Neural cell (in vitro differentiated cells): ENCODE measurements around the gene FTCD. TPM values are rescaled to one million over a fixed set of nuclear protein-coding genes. Genes with fewer than 3 reads are reported as not detected.

Source experiments
- H2AFZ ChIP-seq: fragments of 200-600, 300-800 bp; sonication (generic), shearing (Covaris generic); 2 replicates; pipeline ENCODE4 v1.6.0; 2014; ENCODE audit warnings: low read depth, mild to moderate bottlenecking, antibody characterized with exemption, low read length, moderate library complexity
- H3F3A ChIP-seq: fragments of 200-600 bp; shearing (Covaris generic); 2 replicates; pipeline ENCODE4 v1.6.1; 2016; ENCODE audit warnings: mild to moderate bottlenecking, moderate library complexity, mixed read lengths, antibody characterized with exemption, low read length; ENCODE audit not compliant: insufficient read depth, poor library complexity, severe bottlenecking
- H3K27ac ChIP-seq: fragments of 200-600, 300-800 bp; sonication (generic), shearing (Covaris generic); 2 replicates; pipeline ENCODE4 v1.5.1; 2014; ENCODE audit warnings: mild to moderate bottlenecking, low read length, moderate library complexity
- H3K27me3 ChIP-seq: fragments of 300-800, 200-600 bp; sonication (generic), shearing (Covaris generic); 2 replicates; pipeline ENCODE4 v1.6.0; 2014; ENCODE audit warnings: mild to moderate bottlenecking, low read depth, low read length, moderate library complexity; ENCODE audit not compliant: insufficient read depth
- H3K36me3 ChIP-seq: fragments of 300-800, 200-600 bp; sonication (generic), shearing (Covaris generic); 2 replicates; pipeline ENCODE4 v1.5.1; 2014; ENCODE audit warnings: mild to moderate bottlenecking, antibody characterized with exemption, low read length, moderate library complexity; ENCODE audit not compliant: insufficient read depth
- H3K4me2 ChIP-seq: fragments of 300-800, 200-600 bp; sonication (generic), shearing (Covaris generic); 2 replicates; pipeline ENCODE4 v1.6.0; 2014; ENCODE audit warnings: mild to moderate bottlenecking, low read length
- H3K4me3 ChIP-seq: fragments of 300-800, 200-600 bp; sonication (generic), shearing (Covaris generic); 2 replicates; pipeline ENCODE4 v1.5.1; 2014; ENCODE audit warnings: mild to moderate bottlenecking, low read length, moderate library complexity
- H3K79me2 ChIP-seq: fragments of 200-600 bp; shearing (Covaris generic); replicated peaks from 2 replicates; pipeline ENCODE4 v1.6.0; 2014; ENCODE audit warnings: mild to moderate bottlenecking, low read length, moderate library complexity; ENCODE audit not compliant: insufficient read depth
- H3K9ac ChIP-seq: fragments of 300-800, 200-600 bp; sonication (generic), shearing (Covaris generic); 2 replicates; pipeline ENCODE4 v1.6.1; 2016; ENCODE audit warnings: mild to moderate bottlenecking, low read length, mixed read lengths
- H3K9me2 ChIP-seq: fragments of 200-600 bp; shearing (Covaris generic); 2 replicates; pipeline ENCODE4 v1.6.1; 2016; ENCODE audit warnings: mild to moderate bottlenecking, low read length, mixed read lengths; ENCODE audit not compliant: insufficient read depth
- H3K9me3 ChIP-seq: fragments of 200-600, 300-800 bp; sonication (generic), shearing (Covaris generic); 2 replicates; pipeline ENCODE4 v1.6.1; 2016; ENCODE audit warnings: mild to moderate bottlenecking, mixed run types, low read length, moderate library complexity, mixed read lengths
- H4K20me1 ChIP-seq: fragments of 200-600 bp; shearing (Covaris generic); 2 replicates; pipeline ENCODE4 v1.6.1; 2016; ENCODE audit warnings: mild to moderate bottlenecking, mixed run types; ENCODE audit not compliant: insufficient read depth
- EZH2 ChIP-seq: fragments of 200-600, 300-800 bp; shearing (Covaris generic), sonication (generic); IDR thresholded peaks from 2 replicates; pipeline ENCODE4 v1.6.1; 2014; ENCODE audit warnings: antibody characterized with exemption, low read length, borderline replicate concordance, mild to moderate bottlenecking; ENCODE audit not compliant: insufficient read depth, poor library complexity, severe bottlenecking
- MXI1 ChIP-seq: fragments of 450-650 bp; conservative IDR thresholded peaks from 2 replicates; pipeline ENCODE4 v1.6.1; 2014; ENCODE audit warnings: antibody characterized with exemption, mild to moderate bottlenecking; ENCODE audit not compliant: poor library complexity, severe bottlenecking
- POLR2AphosphoS5 ChIP-seq: IDR thresholded peaks from 2 replicates; pipeline ENCODE4 v1.6.1; 2012
- RAD21 ChIP-seq: fragments of 450-650 bp; conservative IDR thresholded peaks from 2 replicates; pipeline ENCODE4 v1.6.1; 2014; ENCODE audit warnings: antibody characterized with exemption, mild to moderate bottlenecking, moderate library complexity
- SMC3 ChIP-seq: fragments of 450-650 bp; conservative IDR thresholded peaks from 2 replicates; pipeline ENCODE4 v1.6.1; 2014; ENCODE audit warnings: antibody characterized with exemption, mild to moderate bottlenecking, moderate library complexity; ENCODE audit not compliant: poor library complexity
- TAF1 ChIP-seq: IDR thresholded peaks from 2 replicates; pipeline ENCODE4 v1.6.1; 2012; ENCODE audit warnings: low read depth
- polyA plus RNA-seq: library from polyadenylated mRNA; depleted of rRNA; stranded (reverse); fragments of >200 nt; gene quantifications from 2 replicates; pipeline ENCODE4 v1.2.3, GENCODE V29; 2014
- TF ChIP-seq, protein P1 (sequence below): IDR thresholded peaks from 2 replicates; pipeline ENCODE4 v1.6.1; 2012; ENCODE audit warnings: borderline replicate concordance
- TF ChIP-seq, protein P2 (sequence below): fragments of 450-650 bp; IDR thresholded peaks from 2 replicates; pipeline ENCODE4 v1.5.1; 2014; ENCODE audit warnings: antibody characterized with exemption, mild to moderate bottlenecking, moderate library complexity; ENCODE audit not compliant: poor library complexity, severe bottlenecking

Gene FTCD
- polyA plus RNA-seq, 1 donor from 2014 or later, result 2.0 TPM

DNA sequence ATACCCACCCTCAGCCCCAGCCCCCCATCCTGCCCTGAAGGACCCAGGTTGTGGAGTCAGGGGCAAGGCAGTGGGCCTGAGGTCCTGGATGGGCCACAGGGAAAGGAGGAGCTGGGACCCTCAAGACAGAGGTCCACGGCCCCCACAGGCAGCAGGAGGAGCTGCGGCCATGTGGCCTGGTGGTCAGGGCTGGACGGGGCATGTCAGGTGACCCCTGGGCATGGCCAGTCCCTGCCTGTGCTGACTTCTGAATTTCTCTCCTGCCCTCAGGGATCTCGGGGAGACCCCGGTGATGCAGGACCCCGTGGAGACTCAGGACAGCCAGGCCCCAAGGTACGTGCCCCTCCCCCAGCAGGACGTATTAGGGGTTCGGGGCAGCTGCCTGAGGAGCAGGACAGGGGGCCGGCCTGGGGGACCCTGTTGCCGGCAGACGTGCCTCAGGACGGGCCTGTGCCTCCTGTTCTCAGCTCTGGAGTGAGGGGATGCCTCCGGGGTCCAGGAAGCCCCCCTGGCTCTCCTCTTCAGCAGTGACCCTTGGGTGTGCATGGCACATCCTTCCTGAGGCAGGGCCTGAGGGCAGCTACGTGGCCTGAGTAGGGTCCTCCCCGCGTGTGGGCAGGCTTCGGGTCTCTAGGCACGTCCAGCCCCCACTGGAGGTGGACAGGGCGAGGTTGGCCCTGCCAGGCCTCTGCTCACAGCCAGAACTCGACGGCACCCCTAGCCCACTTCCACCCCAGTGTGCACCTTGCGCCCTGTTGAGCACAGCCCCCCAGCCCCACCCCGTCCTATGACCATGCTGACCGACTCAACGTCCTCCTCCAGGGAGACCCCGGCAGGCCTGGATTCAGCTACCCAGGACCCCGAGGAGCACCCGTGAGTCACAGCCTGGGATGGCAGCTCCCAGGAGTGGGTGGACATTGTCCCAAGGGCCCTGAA, 33.8 kb downstream of the FTCD start:
- no peaks in the 10 kb centered on the region for H4K20me1 ChIP-seq
- H3K27ac ChIP-seq, result no peak overlapping the region
- H3K9me3 ChIP-seq, result no peaks in the 10 kb centered on the region
- no peaks in the 10 kb centered on the region for H3K36me3 ChIP-seq
- H3K79me2 ChIP-seq, result no peaks in the 10 kb centered on the region
- TF ChIP-seq MXI1, result no peak
- no peaks in the 10 kb centered on the region for H3F3A ChIP-seq
- no peak overlapping the region for H3K4me3 ChIP-seq
- H2AFZ ChIP-seq, result no peak overlapping the region
- no peaks in the 10 kb centered on the region for H3K9me2 ChIP-seq
- H3K9ac ChIP-seq, result no peak overlapping the region
- no peaks in the 10 kb centered on the region for H3K27me3 ChIP-seq
- H3K4me2 ChIP-seq, result no peak overlapping the region

DNA sequence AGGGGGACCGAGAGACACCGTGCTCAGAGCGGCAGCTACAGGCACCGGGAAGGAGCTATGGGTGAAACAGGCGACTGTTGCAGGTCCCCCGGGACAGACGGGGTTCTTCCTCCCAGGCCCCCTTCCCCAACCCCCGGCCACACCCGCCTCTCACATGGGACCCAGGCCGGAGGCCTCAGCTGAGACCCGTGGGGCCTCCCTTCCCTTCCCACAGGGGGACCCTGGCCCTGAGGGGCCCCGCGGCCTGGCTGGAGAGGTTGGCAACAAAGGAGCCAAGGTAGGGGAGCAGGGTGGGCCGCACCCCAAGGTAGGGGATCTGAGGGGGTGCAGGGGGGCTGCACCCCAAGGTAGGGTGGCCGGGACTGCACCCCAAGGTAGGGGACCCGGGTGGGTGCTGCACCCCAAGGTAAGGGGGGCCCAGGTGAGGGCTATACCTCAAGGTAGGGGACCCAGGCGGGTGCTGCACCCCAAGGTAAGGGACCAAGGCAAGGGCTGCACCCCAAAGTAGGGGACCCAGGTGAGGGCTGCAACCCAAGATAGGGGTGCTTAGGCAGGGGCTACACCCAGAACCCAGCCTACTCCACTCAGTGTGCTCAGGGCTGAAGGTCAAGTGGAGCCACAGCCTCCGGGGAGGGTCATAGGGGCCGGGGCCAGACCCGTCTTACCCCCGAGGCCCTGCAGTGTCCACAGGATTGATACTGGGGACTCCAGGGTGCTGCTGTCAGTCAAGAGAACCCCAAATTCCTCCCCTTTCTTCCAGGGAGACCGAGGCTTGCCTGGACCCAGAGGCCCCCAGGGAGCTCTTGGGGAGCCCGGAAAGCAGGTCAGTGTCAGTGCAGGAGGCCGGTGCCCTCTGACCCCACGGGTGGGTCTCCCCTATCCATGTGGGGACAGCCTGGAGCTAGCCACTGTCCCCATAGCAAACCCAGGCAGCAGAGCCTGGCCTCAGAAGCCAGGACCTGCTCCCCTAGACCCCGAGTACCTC, 34.8 kb downstream of the FTCD start:
- Histone ChIP-seq H3K9ac (no peak overlapping the region), H3K36me3 (no peaks in the 10 kb centered on the region), H3K4me2 (no peak overlapping the region), H2AFZ (no peak overlapping the region), H3K79me2 (no peaks in the 10 kb centered on the region), H4K20me1 (no peaks in the 10 kb centered on the region), H3F3A (no peaks in the 10 kb centered on the region), H3K27ac (no peak overlapping the region), H3K9me2 (no peaks in the 10 kb centered on the region), H3K9me3 (no peaks in the 10 kb centered on the region), H3K4me3 (no peak overlapping the region), H3K27me3 (no peaks in the 10 kb centered on the region)
- no peak for TF ChIP-seq RAD21
- no peak for TF ChIP-seq POLR2AphosphoS5
- no peak for TF ChIP-seq SMC3
- TF ChIP-seq TAF1, result no peak
- TF ChIP-seq, protein P1, sequence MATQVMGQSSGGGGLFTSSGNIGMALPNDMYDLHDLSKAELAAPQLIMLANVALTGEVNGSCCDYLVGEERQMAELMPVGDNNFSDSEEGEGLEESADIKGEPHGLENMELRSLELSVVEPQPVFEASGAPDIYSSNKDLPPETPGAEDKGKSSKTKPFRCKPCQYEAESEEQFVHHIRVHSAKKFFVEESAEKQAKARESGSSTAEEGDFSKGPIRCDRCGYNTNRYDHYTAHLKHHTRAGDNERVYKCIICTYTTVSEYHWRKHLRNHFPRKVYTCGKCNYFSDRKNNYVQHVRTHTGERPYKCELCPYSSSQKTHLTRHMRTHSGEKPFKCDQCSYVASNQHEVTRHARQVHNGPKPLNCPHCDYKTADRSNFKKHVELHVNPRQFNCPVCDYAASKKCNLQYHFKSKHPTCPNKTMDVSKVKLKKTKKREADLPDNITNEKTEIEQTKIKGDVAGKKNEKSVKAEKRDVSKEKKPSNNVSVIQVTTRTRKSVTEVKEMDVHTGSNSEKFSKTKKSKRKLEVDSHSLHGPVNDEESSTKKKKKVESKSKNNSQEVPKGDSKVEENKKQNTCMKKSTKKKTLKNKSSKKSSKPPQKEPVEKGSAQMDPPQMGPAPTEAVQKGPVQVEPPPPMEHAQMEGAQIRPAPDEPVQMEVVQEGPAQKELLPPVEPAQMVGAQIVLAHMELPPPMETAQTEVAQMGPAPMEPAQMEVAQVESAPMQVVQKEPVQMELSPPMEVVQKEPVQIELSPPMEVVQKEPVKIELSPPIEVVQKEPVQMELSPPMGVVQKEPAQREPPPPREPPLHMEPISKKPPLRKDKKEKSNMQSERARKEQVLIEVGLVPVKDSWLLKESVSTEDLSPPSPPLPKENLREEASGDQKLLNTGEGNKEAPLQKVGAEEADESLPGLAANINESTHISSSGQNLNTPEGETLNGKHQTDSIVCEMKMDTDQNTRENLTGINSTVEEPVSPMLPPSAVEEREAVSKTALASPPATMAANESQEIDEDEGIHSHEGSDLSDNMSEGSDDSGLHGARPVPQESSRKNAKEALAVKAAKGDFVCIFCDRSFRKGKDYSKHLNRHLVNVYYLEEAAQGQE, result no peak
- no peak for TF ChIP-seq MXI1

DNA sequence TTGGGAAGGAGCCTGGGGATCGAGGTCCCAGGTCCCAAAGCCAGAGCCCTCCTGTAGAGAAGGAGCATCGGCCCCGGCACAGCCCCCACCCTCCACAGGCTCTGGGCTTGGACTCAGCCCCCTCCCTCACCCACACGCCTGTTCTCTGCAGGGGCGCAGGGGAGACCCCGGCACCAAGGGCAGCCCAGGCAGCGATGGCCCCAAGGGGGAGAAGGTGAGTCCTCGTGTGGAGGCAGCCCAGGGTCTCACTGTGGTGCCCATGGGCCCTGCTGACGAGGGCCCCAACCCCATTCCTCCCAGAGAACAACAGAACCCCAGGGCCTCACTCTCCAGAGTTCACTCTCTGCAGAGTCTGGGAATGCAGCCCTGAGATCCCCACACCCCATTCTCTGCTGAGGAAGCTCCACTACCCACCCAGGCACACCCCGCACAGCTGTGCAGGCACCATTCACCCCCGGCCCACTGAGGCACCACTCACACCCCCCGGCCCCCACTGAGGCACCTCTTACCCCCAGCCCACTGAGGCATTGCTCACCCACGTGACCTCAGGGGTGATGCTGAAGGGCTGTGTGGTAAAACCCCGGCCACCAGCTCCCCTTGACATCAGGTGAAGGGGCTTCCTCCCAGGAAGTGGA, 35.6 kb downstream of the FTCD start:
- no peaks in the 10 kb centered on the region for H3K9me2 ChIP-seq
- no peaks in the 10 kb centered on the region for H3K27me3 ChIP-seq
- H2AFZ ChIP-seq, result no peak overlapping the region
- H3K79me2 ChIP-seq, result no peaks in the 10 kb centered on the region
- no peak overlapping the region for H3K4me2 ChIP-seq
- no peaks in the 10 kb centered on the region for H3K36me3 ChIP-seq
- no peak overlapping the region for H3K27ac ChIP-seq
- no peaks in the 10 kb centered on the region for H3F3A ChIP-seq
- H3K4me3 ChIP-seq, result no peak overlapping the region
- no peaks in the 10 kb centered on the region for H3K9me3 ChIP-seq
- no peak overlapping the region for H3K9ac ChIP-seq
- H4K20me1 ChIP-seq, result no peaks in the 10 kb centered on the region
- TF ChIP-seq, protein P2, sequence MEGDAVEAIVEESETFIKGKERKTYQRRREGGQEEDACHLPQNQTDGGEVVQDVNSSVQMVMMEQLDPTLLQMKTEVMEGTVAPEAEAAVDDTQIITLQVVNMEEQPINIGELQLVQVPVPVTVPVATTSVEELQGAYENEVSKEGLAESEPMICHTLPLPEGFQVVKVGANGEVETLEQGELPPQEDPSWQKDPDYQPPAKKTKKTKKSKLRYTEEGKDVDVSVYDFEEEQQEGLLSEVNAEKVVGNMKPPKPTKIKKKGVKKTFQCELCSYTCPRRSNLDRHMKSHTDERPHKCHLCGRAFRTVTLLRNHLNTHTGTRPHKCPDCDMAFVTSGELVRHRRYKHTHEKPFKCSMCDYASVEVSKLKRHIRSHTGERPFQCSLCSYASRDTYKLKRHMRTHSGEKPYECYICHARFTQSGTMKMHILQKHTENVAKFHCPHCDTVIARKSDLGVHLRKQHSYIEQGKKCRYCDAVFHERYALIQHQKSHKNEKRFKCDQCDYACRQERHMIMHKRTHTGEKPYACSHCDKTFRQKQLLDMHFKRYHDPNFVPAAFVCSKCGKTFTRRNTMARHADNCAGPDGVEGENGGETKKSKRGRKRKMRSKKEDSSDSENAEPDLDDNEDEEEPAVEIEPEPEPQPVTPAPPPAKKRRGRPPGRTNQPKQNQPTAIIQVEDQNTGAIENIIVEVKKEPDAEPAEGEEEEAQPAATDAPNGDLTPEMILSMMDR, result no peak
- TF ChIP-seq POLR2AphosphoS5 (no peak), TAF1 (no peak), SMC3 (no peak), RAD21 (no peak), EZH2 (no peak), MXI1 (no peak)
- TF ChIP-seq, protein P1, result no peak
